CD4-positive, alpha-beta T cell treated with Interleukin-15 for 1 hour (primary cell): Measurements from ENCODE around the gene CAMSAP3.

ENCODE experiments used
- DNase-seq: peaks from one replicate; pipeline ENCODE4 v3.0.0-alpha.2; 2020

CAMSAP3 gene

GRCh38 chr19:7632340-7633203 lies 36.9 kb downstream of the CAMSAP3 start:
- no peak for DNase-seq

DNA sequence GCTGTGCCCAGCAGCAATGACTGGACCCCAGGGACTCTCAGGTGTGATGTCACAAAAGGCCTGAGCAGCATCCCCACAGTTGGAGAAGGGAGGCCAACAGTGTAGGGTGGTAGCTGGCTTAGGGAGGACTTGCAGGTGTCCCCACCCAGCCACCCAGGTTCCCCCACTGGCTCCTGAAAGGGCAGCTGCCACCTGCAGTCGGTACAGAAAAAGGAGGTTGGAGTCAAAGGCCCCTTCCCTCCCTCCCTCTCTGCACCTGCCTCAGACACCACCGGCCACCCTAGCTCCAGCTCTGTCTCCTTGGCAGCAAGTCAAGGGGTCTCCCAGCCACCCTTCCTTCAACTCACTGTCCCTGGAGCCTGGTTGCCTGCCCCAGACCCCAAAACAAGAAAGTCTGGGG lies 38.0 kb downstream of the CAMSAP3 start, which contains the start of gene PCP2:
Gene PCP2 (minus strand): TSS at position 22 of the 400 bp plus-strand sequence. CDS start 262 bp downstream, outside the sequence.
- no peak for DNase-seq

DNA sequence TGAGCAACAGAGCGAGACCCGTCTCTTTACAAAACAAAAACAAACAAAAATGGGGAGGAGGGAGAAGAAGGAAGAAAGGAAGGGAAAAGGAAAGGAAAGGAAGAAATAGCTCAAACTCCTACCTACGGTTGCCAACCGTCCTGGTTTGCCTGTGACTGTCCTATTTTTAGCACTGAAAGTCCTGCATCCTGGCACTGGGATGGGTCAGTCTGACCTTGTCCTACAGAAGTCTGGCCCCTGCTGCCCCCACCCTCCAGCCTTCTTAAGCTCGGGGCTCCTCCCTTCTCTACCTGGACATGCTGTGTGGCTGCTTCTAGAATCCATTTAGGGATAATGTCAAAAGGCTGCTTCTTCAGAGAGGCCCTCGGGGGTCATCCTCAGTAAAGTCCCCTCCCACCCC lies 40.0 kb downstream of the CAMSAP3 start:
- no peak for DNase-seq

GRCh38 chr19:7636317-7636690 lies 40.6 kb downstream of the CAMSAP3 start:
- DNase-seq: no peak

DNA sequence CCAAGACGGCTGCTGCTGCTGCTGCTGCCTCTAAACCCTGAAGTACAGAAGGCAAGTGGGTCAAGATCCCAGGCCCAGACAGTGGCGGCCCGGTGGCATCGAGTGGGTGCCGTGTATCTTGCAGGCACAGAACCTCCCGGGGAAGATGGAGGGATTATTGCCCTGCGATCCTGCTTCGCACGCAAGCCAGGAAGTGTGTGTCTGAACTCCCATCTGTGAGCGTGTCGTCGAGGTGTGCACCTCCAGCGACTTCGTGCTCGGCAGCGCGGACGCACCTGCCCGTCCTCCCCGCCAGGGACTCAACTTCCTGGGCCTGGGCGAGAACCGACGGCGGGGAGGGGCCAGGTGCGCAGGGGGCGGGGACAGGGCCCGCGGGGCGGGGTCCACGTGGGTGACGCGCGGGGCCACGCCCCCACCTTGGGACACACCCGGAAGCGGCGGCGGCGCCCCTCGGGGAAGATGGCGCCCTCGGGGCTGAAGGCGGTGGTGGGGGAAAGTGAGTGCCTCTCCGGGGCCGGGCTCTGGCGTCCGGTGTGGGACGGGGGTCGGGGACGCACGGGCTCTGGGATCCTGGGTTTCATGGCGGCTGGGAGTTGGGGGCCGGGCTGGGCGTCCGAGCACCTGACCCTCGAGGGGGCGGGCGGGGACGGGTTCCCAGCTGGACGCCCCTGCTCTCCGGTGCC lies 41.2 kb downstream of the CAMSAP3 start, which contains the start of gene STXBP2:
Gene STXBP2 (plus strand): TSS at position 420 of the 683 bp plus-strand sequence. CDS start 40 bp downstream, at position 460.
- peak; percentile 92 for DNase-seq

DNA sequence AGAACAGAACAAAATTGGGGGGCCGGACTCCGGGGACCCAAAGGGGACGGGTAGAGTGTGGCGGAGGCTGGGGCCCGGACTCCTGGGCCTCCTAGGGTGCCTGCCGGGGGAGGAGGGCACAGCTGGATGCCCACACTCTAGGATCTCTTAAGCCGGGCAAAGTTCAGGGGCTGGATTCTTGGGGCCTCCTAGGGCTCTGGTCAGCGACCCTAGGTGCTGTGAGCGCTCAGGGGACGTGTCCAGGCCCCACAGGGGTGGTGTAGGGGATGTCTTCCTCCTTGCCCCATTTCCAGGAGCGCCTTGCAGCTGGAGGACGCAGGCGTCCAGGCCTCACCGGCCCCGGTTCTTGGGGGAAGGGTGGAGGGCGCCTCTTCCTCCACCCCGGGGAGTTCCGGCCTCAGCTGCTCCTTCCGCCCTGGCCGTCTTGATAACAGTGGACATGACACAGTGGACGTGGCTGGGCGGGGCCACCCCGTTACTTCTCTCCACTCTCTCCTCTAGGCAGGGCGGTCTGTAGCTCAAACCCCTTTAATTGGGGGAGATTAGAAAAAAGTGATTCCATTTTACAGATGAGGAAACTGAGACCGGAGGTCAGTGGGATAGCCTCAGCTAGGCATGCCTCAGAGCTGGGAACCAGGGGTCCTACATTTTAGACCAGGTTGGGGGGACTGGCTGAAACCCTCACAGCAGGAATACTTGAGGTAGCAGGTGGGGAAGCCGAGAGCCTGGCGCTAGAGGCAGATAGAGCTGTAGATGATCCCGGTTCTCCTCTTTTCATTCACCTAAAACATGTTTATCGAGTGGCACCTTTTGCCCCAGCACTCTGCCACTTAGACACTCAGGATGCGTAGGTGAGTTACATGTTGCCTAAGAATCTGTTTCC lies 42.0 kb downstream of the CAMSAP3 start:
- peak; percentile 71 for DNase-seq

GRCh38 chr19:7638802-7639465 lies 43.3 kb downstream of the CAMSAP3 start:
- no peak for DNase-seq

- DNase-seq: no peak
Measured at GRCh38 chr19:7639863-7640348, 44.2 kb downstream of the CAMSAP3 start.

GRCh38 chr19:7640803-7641202 lies 45.1 kb downstream of the CAMSAP3 start:
- DNase-seq: no peak

GRCh38 chr19:7641290-7642276 lies 45.9 kb downstream of the CAMSAP3 start:
- no peak for DNase-seq

DNA sequence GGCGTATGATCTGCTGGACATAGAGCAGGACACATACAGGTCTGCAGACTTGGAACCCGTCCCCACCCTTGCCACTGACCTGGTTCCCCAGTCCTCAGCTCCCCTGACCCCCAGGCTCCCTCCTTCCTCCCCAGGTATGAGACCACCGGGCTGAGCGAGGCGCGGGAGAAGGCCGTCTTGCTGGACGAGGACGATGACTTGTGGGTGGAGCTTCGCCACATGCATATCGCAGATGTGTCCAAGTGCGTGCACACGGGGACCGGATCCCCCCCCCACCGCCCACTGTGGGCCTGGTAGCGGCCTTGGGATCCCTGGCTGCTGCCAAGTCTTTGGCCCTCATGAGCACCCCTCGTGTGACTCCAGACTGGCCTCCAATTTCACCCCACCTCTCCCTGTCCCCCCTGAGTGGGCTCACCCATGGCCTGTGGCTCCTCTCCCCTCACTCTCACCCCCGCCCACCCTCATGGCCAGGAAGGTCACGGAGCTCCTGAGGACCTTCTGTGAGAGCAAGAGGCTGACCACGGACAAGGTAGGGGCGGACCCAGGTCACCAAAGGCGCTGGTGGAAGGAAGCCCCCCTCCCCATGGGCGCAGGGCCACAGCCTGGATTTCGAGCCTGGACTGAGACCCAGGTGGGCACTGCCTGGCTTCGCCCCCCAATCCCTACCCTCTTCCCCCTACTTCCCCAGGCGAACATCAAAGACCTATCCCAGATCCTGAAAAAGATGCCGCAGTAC lies 46.8 kb downstream of the CAMSAP3 start:
- DNase-seq: no peak

- no peak for DNase-seq
Measured at GRCh38 chr19:7643031-7643415, 47.4 kb downstream of the CAMSAP3 start.

DNA sequence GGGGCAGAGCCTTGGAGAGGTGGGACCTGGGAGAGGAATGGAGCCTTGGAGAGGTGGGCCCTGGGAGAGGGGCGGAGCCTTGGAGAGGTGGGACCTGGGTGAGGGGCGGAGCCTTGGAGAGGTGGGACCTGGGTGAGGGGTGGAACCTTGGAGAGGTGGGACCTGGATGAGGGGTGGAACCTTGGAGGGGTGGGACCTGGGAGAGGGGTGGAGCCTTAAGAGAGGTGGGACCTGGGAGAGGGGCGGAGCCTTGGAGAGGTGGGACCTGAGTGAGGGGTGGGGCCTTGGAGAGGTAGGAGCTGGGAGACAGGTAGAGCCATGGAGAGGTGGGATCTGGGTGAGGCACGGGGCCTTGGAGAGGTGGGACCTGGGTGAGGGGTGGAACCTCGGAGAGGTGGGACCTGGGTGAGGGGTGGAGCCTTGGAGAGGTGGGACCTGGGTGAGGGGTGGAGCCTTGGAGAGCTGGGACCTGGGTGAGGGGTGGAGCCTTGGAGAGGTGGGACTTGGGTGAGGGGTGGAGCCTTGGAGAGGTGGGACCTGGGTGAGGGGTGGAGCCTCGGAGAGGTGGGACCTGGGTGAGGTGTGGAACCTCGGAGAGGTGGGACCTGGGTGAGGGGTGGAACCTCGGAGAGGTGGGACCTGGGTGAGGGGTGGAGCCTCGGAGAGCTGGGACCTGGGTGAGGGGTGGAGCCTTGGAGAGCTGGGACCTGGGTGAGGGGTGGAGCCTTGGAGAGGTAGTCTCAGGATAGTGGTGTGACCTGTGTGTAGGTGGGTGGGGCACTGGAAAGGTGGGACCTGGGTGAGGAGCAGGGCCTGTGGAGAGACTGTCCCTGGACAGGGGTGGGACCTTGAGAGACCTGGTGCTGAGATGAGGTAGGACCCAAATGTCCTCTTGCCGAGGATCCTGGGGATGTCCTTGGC lies 48.2 kb downstream of the CAMSAP3 start:
- DNase-seq: peak; percentile 37

- DNase-seq: no peak
Measured at GRCh38 chr19:7644550-7644877, 48.9 kb downstream of the CAMSAP3 start.

DNA sequence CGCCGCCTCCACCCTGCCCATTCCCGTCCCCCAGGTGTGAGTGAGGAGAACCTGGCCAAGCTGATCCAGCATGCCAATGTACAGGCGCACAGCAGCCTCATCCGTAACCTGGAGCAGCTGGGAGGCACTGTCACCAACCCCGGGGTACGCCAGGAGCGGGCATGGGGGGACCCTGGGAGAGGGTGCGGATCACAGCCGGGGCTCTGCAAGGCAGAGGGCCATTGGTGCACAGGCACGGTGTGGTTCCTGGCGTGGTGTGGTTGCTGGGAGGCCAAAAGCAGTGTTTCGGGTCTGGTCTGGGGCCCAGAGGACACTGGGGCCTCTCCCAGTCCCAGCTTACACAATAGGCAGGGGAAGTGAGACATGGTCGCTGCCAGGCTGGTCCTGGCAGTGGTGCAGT lies 49.5 kb downstream of the CAMSAP3 start:
- peak; percentile 38 for DNase-seq

GRCh38 chr19:7645656-7646425 lies 50.2 kb downstream of the CAMSAP3 start:
- DNase-seq: no peak

DNA sequence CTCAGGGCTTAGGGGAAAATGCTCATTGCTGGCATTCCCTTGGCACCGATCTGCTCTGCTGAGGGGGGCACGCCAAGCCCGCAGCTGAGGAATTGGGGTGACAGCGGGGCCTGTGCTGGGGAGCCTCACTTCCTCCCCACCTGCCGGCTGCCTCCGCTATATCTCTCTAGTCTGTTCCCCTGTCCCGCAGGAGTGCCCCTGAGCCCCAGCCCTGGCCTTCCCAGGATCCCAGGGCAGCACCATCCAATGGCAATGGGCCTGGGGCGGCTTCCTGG lies 50.7 kb downstream of the CAMSAP3 start:
- DNase-seq: no peak

GRCh38 chr19:7647156-7647555 lies 51.5 kb downstream of the CAMSAP3 start:
- no peak for DNase-seq
